Fibroblast of skin of abdomen (primary cell): ENCODE results near the gene ZBTB43. TPM values are rescaled to one million over a fixed set of nuclear protein-coding genes. Genes with fewer than 3 reads are reported as not detected.
"Not testable (repeated sequence)": the region's sequence is repeated elsewhere in the genome, so short reads cannot be mapped to it uniquely, and the experiment has no call there.

Experiments
- DNase-seq: peaks from one replicate; pipeline ENCODE4 v3.0.0-alpha.2; 2013
- polyA plus RNA-seq, 2 experiments: library from polyadenylated mRNA; unstranded; fragments of 120-200 nt; gene quantifications; one replicate each; pipeline ENCODE4 v1.2.1, GENCODE V29; 2013; ENCODE audit not compliant: insufficient read length in 2 of 2

ZBTB43 gene, protein sequence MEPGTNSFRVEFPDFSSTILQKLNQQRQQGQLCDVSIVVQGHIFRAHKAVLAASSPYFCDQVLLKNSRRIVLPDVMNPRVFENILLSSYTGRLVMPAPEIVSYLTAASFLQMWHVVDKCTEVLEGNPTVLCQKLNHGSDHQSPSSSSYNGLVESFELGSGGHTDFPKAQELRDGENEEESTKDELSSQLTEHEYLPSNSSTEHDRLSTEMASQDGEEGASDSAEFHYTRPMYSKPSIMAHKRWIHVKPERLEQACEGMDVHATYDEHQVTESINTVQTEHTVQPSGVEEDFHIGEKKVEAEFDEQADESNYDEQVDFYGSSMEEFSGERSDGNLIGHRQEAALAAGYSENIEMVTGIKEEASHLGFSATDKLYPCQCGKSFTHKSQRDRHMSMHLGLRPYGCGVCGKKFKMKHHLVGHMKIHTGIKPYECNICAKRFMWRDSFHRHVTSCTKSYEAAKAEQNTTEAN
- polyA plus RNA-seq (2013, experiment 1 of 2; ENCODE audit: insufficient read length): 5.0 TPM
- 5.6 TPM for polyA plus RNA-seq (2013, experiment 2 of 2; ENCODE audit: insufficient read length)

DNA sequence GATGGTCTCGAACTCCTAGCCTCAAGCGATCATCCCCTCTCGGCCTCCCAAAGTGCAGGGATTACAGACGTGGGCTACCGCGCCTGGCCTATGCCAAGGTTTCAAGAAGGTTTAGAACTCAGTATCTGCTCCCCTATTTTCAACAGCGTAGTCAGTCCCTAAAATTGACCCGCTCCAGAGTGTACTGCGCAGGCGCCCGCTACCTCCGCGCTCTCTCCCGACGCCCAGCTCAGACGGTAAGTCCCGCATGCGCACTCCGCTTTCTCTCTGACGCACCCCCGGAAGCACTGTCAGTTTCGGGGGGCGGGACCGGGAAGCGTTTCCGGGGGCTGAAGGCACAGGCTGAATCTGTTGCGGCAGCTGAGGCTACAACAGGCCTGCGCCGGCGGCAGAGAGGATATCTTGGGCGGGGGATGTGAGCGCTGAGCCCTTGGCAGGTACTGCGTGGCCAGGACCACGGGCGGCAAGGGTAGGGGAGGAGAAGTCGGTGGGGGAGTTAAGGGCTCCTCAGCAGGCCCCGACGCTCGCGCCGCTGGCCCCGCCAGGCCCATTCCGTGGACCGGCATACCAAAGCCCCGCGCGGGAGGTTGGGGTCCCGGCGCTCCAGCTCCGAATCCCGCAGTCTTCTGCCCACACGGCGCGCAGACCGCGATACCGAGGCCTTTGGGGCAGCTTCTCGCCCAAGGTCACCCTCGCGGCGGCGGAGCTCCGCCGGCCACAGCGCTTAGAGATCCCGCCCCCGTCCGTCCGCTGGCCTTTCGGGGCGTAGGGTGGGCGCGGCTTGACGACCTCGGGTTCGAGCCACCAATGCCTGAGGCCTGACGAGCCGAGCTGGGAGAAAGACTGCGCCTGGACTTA is at the start of gene ZBTB43:
ZBTB43 (plus strand) TSS at position 345 of the 858 bp plus-strand sequence. CDS start 27,470 bp downstream, outside the sequence.
- peak; percentile 96 for DNase-seq

- no peak for DNase-seq
These were observed 49.4 kb upstream of the ZBTB43 start for GRCh38 chr9:126755317-126755875.

GRCh38 chr9:126756238-126756637 is 48.6 kb upstream of the ZBTB43 start:
- no peak for DNase-seq

DNA sequence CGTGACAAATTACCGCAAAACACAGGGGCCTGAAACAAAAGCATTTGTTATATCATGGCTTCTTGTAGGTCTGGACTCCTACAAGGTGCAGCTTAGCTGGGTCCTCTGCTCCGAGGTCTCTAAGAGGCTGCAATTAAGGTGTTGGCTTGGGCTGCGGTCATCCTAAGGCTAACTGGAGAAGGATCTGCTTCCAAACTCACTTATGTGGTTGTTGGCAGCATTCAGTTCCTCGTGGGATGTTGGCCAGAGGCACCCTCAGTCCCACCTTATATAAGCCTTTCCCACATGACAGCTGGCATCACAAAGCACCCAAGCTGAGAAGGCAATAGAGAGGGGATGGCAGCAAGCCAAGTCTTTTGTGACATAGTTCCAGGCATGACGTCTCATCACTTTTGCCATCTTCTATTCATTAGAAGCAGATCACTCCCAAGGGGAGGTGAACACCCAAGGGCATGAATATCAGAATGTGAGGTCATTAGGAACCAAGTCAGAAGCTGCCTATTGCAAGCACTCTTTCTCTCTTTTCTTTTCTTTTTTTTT is 47.9 kb upstream of the ZBTB43 start:
- no peak for DNase-seq

GRCh38 chr9:126758916-126759585 is 45.8 kb upstream of the ZBTB43 start:
- DNase-seq: no peak

GRCh38 chr9:126761274-126761673 is 43.6 kb upstream of the ZBTB43 start:
- no peak for DNase-seq

DNA sequence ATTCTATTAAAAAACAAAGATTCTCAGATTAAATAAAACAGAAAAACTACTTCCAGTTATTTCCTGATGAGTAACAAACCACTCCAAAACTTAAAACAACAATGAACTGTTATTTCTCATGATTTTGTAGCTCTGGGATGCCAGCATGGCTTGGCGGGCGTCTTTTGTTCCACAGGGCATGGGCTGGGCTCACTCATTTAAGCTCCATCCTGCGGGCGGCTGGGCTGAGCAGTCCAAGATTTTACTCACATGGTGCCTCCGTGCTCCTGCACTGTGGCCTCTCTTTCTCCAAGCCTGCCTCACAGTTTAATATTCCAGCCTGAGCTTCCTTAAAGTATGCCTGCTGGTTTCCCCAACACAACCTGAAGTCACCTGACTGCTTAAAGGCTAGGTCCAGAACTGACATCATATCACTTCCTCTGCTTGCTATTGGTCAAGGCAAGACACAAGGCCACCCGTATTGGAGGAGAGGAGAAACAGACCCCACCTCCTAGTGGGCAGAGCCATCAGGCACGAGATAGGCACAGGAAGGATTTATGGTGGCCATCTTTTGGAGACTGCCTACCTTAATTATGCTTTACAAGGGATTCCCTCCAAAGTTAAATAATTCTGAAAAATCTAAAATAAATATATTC is 41.6 kb upstream of the ZBTB43 start:
- DNase-seq: no peak

GRCh38 chr9:126773004-126773607 is 31.7 kb upstream of the ZBTB43 start:
- DNase-seq: no peak

- DNase-seq: no peak
These were observed 28.9 kb upstream of the ZBTB43 start for GRCh38 chr9:126775926-126776325.

GRCh38 chr9:126777733-126778132 is 27.1 kb upstream of the ZBTB43 start:
- DNase-seq: no peak

DNA sequence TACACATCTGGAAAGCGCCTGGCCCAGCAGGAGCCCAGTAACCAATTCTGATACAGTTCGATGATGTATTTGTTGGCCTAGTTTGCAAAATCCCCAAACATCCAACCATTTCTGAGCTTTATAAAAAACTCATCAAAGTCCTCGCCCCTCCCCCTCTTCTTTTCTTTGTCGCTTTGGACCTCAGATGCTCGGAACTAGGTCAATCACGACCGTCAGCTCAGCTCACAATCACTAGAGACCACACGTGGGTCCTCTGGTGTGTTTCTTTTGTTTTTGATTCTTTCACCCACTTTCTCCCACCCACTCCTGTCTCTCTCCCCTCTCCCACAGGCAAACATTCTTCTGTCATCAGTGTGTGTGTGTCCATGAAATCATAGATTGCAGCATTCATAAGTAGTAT is 26.7 kb upstream of the ZBTB43 start:
- no peak for DNase-seq

DNA sequence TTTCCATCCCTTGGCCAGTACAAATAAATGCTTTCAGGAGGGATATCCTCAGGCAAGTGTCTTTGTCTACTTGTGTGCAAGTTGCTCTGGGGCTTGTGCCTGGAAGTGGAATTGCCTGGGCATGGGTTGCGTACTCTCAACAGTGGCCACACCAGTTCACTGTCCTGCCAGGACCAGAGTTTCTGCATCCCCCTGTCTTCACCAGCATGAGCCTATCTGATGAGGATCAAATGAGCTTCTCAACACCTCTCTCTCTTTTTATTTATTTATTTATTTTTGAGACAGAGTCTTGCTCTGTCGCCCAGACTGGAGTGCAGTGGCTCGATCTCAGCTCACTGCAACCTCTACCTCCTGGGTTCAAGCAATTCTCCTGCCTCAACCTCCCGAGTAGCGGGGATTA is 26.1 kb upstream of the ZBTB43 start:
- DNase-seq: not testable (repeated sequence)

DNA sequence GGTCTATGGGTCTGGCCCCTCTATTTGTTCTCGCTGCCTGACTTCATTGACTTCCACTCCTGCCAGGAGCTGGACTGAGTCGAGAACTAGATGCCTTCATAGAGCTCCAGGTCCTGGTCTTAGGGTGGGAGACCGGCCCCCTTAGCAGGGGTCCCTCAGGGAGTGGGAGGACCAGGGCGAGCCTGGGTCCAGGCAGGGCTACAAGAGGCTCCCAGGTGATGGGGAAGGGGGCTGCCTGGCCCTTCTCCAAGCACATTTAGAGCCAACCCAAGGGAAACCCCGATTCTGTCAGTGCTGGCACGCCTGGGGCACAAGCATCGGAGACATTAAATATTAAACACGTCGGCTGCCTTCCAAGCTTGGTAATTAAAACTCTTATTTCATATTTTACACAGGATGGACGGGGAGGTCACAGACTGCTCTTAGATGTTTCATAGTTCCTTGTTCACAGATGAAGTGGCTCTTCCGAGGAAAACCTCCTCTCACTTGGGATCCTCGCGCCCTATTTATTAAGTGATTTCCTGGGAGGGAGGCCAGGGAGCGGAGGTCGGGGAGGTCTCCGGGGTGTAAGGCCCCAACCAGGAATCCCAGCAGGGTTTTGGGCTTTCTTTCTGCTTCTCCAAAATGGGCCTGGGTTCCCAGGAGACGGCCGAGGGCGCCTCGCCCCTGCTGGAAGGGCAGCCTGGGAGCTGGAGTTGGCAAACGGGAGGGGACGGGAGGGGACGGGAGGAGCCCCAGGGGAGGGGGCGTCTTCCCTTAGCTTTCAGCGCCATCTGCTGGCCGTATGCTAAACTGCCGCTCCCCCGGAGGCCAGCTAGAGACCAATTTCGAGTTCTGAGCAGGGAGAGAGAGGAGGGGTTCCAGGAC is 23.4 kb upstream of the ZBTB43 start:
- peak; percentile 70 for DNase-seq

DNA sequence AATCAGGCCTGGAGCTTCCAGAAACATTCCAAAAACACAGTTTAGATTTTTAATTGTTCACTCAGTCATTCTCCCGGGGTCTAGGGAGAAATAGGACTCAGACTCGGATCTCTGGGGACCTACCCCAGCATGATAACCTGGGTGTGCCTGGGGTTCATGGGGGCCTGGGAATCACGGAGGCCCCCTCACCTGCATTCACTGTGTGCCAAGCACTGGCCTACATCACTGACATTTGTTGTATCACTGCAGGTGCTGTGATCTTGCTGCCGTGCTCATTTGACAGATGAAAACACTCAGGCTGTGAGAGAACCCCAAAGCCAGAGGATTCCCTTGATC is 22.8 kb upstream of the ZBTB43 start:
- DNase-seq: no peak

DNA sequence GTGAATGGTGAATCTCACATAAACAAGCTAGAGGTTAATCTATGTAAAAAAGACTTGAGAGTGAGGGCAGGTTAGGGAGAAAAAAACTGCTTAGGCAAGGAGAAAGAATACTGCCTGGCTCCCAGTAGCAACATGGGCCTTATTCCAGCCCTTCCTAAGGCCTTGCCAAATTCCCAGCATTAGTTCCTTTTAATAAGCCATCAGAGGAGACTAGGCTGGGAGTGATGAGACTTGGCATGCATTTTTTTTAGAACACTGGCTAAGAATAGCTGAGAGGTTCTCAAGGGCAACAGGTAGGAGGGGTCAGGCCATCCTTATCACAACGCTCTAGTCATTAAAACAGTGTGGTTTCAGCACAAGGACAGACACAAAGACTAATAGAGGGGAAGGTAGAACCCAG is 20.9 kb upstream of the ZBTB43 start:
- DNase-seq: no peak

DNA sequence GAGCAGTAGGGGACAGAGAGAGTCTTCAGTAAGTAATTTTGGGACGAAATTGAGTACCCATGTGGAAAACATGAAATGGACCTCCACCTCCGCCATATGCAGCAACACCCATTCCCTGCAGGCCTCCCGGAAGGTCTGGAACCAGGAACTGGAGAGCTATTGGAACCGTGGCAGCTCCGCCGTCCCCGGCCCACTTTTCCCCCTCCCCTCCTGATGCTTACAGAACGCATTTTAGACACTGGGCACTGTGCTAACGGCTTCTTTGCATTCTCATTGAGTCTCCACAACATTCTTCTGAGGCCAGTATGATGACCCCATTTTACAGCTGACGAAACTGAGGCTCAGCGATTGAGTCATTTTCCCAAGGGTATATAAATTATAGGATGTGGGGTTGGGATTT is 20.4 kb upstream of the ZBTB43 start:
- no peak for DNase-seq

DNA sequence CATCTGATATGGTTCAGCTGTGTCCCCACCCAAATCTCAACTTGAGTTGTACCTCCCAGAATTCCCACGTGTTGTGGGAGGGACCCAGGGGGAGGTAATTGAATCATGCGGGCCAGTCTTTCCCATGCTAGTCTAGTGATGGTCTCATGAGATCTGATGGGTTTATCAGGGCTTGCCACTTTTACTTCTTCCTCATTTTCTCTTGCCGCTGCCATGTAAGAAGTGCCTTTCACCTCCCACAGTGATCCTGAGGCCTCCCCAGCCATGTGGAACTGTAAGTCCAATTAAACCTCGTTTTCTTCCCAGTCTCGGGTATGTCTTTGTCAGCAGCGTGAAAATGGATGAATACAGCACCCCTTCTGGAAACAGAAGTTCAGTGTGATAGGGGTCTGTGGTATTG is 20.0 kb upstream of the ZBTB43 start:
- DNase-seq: not testable (repeated sequence)

DNA sequence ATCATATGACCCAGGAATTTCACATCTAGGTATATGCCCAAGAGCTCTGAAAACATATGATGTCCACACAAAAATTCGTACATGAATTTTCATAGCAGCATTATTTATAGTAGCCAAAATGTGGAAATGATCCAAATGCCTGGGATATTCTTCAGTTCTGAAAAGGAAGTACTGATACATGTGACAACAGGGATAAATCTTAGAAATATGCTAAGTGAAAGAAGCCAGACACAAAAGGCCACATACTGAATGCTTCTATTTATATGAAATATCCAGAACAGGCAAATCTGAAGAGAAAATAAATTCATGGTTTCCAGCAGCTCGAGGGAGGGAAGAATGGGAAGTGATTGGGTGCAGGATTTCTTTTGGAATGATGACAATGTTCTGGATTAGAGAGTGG is 16.8 kb upstream of the ZBTB43 start:
- peak; percentile 23 for DNase-seq

DNA sequence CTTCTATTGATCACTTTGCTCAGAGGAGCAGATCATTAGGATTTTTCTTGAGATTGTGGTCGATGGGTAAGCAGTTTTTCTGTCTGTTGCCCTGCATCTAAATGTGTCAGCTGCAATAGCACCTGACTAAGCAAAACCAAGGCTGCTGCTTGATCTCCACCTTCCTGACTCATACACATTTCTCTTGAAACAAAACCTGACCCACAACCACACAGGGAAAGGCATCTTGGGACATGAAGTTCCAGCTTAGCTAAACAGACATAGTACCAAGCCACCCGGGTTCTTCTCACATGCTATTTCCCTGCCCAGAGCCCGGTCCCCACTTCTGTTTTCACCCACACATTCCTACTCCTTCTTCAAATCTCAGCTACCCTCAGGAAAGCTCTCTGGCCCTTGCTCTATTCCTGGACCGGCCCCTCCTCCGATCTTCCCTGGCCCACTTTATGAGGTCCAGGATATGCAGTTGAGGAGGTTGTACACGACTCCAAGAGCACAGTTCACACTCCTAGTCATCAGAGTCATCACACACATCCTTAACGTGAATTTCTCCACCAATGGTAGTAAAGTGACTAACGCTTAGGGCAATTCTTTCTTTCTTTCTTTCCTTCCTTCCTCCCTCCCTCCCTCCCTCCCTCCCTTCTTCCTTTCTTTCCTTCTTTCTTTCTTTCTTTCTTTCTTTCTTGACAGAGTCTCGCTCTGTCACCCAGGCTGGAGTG is 16.0 kb upstream of the ZBTB43 start:
- DNase-seq: no peak

GRCh38 chr9:126790561-126790960 is 14.3 kb upstream of the ZBTB43 start:
- no peak for DNase-seq
